ENCODE data around the gene RAI1. TPM values are rescaled to one million over a fixed set of nuclear protein-coding genes. Genes with fewer than 3 reads are reported as not detected.
A peak's percentile ranks its signal among the peaks of the same experiment; 100 is the strongest.

RAI1 gene
- total RNA-seq, 1 donor from 2014 or later = 24.7 TPM

- Histone ChIP-seq H3K27ac (peak overlapping the region; percentile 26 to 49), H3K4me1 (peaks cover 14 to 21% of the 10 kb centered on the region in 2 donors)
- DNase-seq (ENCODE audit: low spot score in 2 of 2) = no peak
Observed at GRCh38 chr17:17779015-17779611, 97.9 kb downstream of the RAI1 start.

DNA sequence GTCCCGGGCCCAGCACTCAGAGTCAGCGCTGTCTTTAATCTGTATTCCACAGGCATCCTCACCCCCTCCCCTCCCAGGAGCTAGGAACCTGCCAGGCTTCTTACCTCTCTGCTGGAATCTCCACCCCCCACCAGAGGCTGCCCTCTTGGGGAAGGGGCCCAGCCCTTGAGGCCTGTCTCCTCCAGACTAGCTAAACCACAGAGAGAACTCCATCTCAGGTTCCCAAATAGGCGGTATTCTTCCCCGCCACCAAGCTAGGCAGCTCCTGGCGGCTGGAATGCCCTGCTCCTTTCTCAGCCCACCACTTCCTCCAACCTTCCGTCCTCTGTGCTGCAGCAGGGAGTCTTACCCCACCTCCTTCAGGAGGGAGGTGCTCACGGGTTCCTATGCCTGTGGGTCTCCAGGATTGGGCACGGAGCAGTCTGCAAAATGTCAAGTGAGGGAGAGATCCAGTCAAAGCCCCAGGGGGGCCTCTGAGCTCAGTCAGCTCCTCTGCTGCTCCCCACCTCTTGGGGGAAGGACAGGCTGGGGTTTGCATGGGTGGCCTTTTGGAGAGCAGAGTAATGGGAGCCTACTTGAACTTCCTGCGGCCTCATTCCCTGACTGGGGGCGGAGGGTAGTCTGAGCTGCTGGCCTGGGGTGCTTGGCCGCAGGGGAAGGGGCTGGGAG is 99.8 kb downstream of the RAI1 start:
- H3K27me3 ChIP-seq = no peaks in the 10 kb centered on the region
- peak in 1 of 2 donors; percentile 68 for DNase-seq (ENCODE audit: low spot score in 2 of 2)
- H3K27ac ChIP-seq = peak overlapping the region; percentile 82 to 83
- peak overlapping the region; percentile 60 to 76 for H3K4me3 ChIP-seq
- H3K4me1 ChIP-seq = peaks cover 12 to 22% of the 10 kb centered on the region in 2 donors
- no peaks in the 10 kb centered on the region for H3K36me3 ChIP-seq
- intact Hi-C loops (cut with DNase I) = loop anchor here (2.0 kb wide), 1 partner anchor 100 kb away; the partner anchor contains the start of gene RAI1
- H3K9me3 ChIP-seq = no peaks in the 10 kb centered on the region
- TF ChIP-seq CTCF (IDR thresholded peaks at IDR 0.05) = peak in 2 of 3 experiments; percentile 26 to 40

More at GRCh38 chr17:17779015-17779611, 97.9 kb downstream of the RAI1 start:
- no peaks in the 10 kb centered on the region for H3K27me3 ChIP-seq
- TF ChIP-seq CTCF (IDR thresholded peaks at IDR 0.05) = no peak
- no peak overlapping the region for H3K4me3 ChIP-seq
- no peaks in the 10 kb centered on the region for H3K36me3 ChIP-seq
- intact Hi-C loops (cut with DNase I) = no loop called here
- H3K9me3 ChIP-seq = no peaks in the 10 kb centered on the region

GRCh38 chr17:17781591-17782496 is 100.6 kb downstream of the RAI1 start:
- intact Hi-C loops (cut with DNase I) = loop anchor here (1.0 to 2.0 kb wide), 2 partner anchors 30 to 101 kb away; partner anchors contain the start of gene RAI1
- Histone ChIP-seq H3K9me3 (no peaks in the 10 kb centered on the region), H3K4me3 (peak overlapping the region; percentile 60 to 76), H3K27me3 (no peaks in the 10 kb centered on the region), H3K27ac (peak overlapping the region; percentile 82 to 83), H3K36me3 (no peaks in the 10 kb centered on the region), H3K4me1 (peaks cover 12 to 22% of the 10 kb centered on the region in 2 donors)
- DNase-seq (ENCODE audit: low spot score in 2 of 2) = peak in 1 of 2 donors; percentile 85
- no peak for TF ChIP-seq CTCF (IDR thresholded peaks at IDR 0.05)

DNA sequence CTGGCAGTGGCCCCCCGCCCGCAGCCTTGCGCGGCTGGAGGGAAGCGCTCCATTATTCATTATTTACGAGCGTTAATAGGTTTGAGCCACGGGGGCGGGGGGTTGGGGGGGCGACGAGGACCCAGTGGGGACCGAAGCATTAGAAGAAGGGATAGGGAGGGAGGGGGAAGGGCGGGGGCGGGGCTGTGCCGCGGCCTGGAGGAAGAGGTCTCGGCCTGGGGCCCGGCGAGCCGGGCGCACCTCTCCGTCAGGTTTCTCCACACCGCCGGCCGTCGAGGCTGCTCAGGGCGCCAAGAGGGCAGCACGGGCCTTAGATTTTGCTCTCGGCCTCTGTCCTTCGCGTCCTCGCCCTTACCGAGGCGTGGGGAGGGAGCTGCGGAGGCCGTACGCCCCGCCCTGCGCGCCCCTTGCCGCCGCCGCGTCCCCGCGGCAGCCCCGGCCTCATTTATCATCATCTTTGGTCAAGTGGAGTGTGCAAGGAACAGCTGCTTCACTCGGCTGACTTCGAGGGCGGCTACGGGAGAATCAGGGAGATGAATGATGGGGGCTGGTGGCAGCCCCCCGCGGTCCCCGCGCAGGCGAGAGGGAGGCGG is 101.4 kb downstream of the RAI1 start:
- no peak for DNase-seq (ENCODE audit: low spot score in 2 of 2)
- Histone ChIP-seq H3K27ac (peak overlapping the region; percentile 32 to 83), H3K9me3 (no peaks in the 10 kb centered on the region), H3K4me1 (peaks cover 12 to 22% of the 10 kb centered on the region in 2 donors), H3K27me3 (no peaks in the 10 kb centered on the region), H3K36me3 (no peaks in the 10 kb centered on the region), H3K4me3 (peak overlapping the region; percentile 60 to 76)
- no peak for TF ChIP-seq CTCF (IDR thresholded peaks at IDR 0.05)
- intact Hi-C loops (cut with DNase I) = loop anchor here (1.0 kb wide), 1 partner anchor 30 kb away; no protein-coding TSS in a partner anchor
